Liver (tissue), 7 donors: ENCODE data around the gene SMIM45.

ENCODE experiments used
- DNase-seq: peaks from one replicate; pipeline ENCODE4 v3.0.0-alpha.2; 2017; ENCODE audit warnings: low spot score
- H3K27ac ChIP-seq, 2 donors: one replicate each; pipeline ENCODE4 v1.7.0; 2013; ENCODE audit warnings: inconsistent platforms in 2 of 2, low read length in 2 of 2, control low read depth in 1 of 2, low read depth in 1 of 2, mild to moderate bottlenecking in 1 of 2
- H3K27me3 ChIP-seq, 4 donors: one replicate each; pipeline versions ENCODE4 v1.6.1 to v1.7.0; 2013; ENCODE audit warnings: low read length in 3 of 4, inconsistent platforms in 1 of 4, mild to moderate bottlenecking in 1 of 4, moderate library complexity in 1 of 4; ENCODE audit not compliant: control insufficient read depth in 4 of 4, insufficient read depth in 4 of 4
- H3K36me3 ChIP-seq, 4 donors: one replicate each; pipeline versions ENCODE4 v1.6.1 to v1.7.0; 2013; ENCODE audit warnings: low read length in 3 of 4, mild to moderate bottlenecking in 3 of 4, low read depth in 1 of 4, moderate library complexity in 1 of 4; ENCODE audit not compliant: control insufficient read depth in 4 of 4, insufficient read depth in 3 of 4
- H3K4me1 ChIP-seq, 4 donors: one replicate each; pipeline versions ENCODE4 v1.6.1 to v1.7.0; 2013; ENCODE audit warnings: low read length in 3 of 4, mild to moderate bottlenecking in 3 of 4, moderate library complexity in 1 of 4; ENCODE audit not compliant: control insufficient read depth in 4 of 4, insufficient read depth in 4 of 4
- H3K4me3 ChIP-seq, 3 donors: one replicate each; pipeline versions ENCODE4 v1.6.1 to v1.7.0; 2013; ENCODE audit warnings: low read length in 3 of 3, control low read depth in 1 of 3, low read depth in 1 of 3, mild to moderate bottlenecking in 1 of 3
- H3K9ac ChIP-seq, 2 donors: one replicate each; pipeline ENCODE4 v1.7.0; 2013; ENCODE audit warnings: low read length in 2 of 2, mild to moderate bottlenecking in 2 of 2, moderate library complexity in 2 of 2, control low read depth in 1 of 2, low read depth in 1 of 2
- H3K9me3 ChIP-seq, 4 donors: one replicate each; pipeline versions ENCODE4 v1.6.1 to v1.7.0; 2013; ENCODE audit warnings: low read length in 3 of 4; ENCODE audit not compliant: control insufficient read depth in 4 of 4
- EGR1 ChIP-seq, 2 donors: IDR thresholded peaks; 2 replicates each; pipeline ENCODE4 v1.6.1; 2016 to 2018; ENCODE audit warnings: antibody characterized with exemption in 2 of 2, low read depth in 2 of 2
- FOXA1 ChIP-seq: IDR thresholded peaks from 2 replicates; pipeline ENCODE4 v1.6.1; 2016; ENCODE audit warnings: antibody characterized with exemption
- FOXA2 ChIP-seq: IDR thresholded peaks from 2 replicates; pipeline ENCODE4 v1.6.1; 2016; ENCODE audit warnings: antibody characterized with exemption
- GABPA ChIP-seq, 2 donors: IDR thresholded peaks in 1 of 2; conservative IDR thresholded peaks in 1 of 2; 2 replicates each; pipeline ENCODE4 v1.6.1; 2016; ENCODE audit warnings: antibody characterized with exemption in 2 of 2, mild to moderate bottlenecking in 1 of 2, moderate library complexity in 1 of 2
- HNF4A ChIP-seq, 2 donors: conservative IDR thresholded peaks; 2 replicates each; pipeline ENCODE4 v1.6.1; 2016; ENCODE audit warnings: antibody characterized with exemption in 2 of 2, mild to moderate bottlenecking in 2 of 2
- HNF4G ChIP-seq: IDR thresholded peaks from 2 replicates; pipeline ENCODE4 v1.6.1; 2016; ENCODE audit warnings: antibody characterized with exemption
- JUND ChIP-seq, 2 donors: IDR thresholded peaks; 2 replicates each; pipeline ENCODE4 v1.6.1; 2016; ENCODE audit warnings: antibody characterized with exemption in 2 of 2
- RAD21 ChIP-seq, 2 donors: IDR thresholded peaks; 2 replicates each; pipeline ENCODE4 v1.6.1; 2016; ENCODE audit warnings: antibody characterized with exemption in 2 of 2, mild to moderate bottlenecking in 2 of 2
- RXRA ChIP-seq, 2 donors: IDR thresholded peaks; 2 replicates each; pipeline ENCODE4 v1.6.1; 2017 to 2018; ENCODE audit warnings: antibody characterized with exemption in 2 of 2, mild to moderate bottlenecking in 1 of 2
- SP1 ChIP-seq: IDR thresholded peaks from 2 replicates; pipeline ENCODE4 v1.6.1; 2018; ENCODE audit warnings: antibody characterized with exemption, mild to moderate bottlenecking
- TAF1 ChIP-seq: conservative IDR thresholded peaks from 2 replicates; pipeline ENCODE4 v1.6.1; 2016; ENCODE audit warnings: antibody characterized with exemption, mild to moderate bottlenecking
- YY1 ChIP-seq: IDR thresholded peaks from 2 replicates; pipeline ENCODE4 v1.6.1; 2016; ENCODE audit warnings: antibody characterized with exemption, mild to moderate bottlenecking
- WGBS: extraction: QIAGEN DNeasy Blood & Tissue Kit; methylation state at CpG from one replicate; pipeline ENCODE4 v1.1.7; 2013; 5-methylcytosine and 5-hydroxymethylcytosine counted together
- TF ChIP-seq, protein P1 (sequence below): IDR thresholded peaks from 2 replicates; pipeline ENCODE4 v1.6.1; 2016; ENCODE audit warnings: antibody characterized with exemption, mild to moderate bottlenecking
- TF ChIP-seq, protein P2 (sequence below): IDR thresholded peaks from 2 replicates; pipeline ENCODE4 v1.6.1; 2016; ENCODE audit warnings: antibody characterized with exemption
- TF ChIP-seq, protein P3 (sequence below): IDR thresholded peaks from 2 replicates; pipeline ENCODE4 v1.6.1; 2016; ENCODE audit warnings: antibody characterized with exemption
- TF ChIP-seq, protein P4 (sequence below): IDR thresholded peaks from 2 replicates; pipeline ENCODE4 v1.6.1; 2016; ENCODE audit warnings: antibody characterized with exemption
- donor health status: healthy.
- donor health status: healthy.
- donor health status: healthy.
- donor health status: healthy.

The SMIM45 gene

DNA sequence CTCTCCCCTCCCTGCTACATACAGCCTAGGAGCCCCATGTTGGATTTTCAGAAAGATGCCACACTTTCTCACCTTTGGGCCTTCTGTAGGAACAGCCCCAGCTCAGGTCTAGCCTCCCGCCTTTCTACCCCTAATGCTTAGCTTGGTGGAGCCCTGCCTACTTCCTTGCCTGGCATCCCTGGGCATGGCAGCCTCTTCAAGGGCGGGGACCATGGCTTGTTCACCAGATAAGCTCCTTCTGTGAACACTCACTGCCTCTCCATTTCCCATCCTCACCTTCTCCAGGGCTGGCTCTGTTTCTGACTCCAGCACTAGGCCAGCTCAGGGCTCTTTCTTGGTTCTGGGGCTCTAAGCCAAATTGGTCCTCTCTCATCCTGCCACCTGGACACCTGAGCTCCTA lies 18.7 kb downstream of the SMIM45 start (continued):
- TF ChIP-seq, protein P1, sequence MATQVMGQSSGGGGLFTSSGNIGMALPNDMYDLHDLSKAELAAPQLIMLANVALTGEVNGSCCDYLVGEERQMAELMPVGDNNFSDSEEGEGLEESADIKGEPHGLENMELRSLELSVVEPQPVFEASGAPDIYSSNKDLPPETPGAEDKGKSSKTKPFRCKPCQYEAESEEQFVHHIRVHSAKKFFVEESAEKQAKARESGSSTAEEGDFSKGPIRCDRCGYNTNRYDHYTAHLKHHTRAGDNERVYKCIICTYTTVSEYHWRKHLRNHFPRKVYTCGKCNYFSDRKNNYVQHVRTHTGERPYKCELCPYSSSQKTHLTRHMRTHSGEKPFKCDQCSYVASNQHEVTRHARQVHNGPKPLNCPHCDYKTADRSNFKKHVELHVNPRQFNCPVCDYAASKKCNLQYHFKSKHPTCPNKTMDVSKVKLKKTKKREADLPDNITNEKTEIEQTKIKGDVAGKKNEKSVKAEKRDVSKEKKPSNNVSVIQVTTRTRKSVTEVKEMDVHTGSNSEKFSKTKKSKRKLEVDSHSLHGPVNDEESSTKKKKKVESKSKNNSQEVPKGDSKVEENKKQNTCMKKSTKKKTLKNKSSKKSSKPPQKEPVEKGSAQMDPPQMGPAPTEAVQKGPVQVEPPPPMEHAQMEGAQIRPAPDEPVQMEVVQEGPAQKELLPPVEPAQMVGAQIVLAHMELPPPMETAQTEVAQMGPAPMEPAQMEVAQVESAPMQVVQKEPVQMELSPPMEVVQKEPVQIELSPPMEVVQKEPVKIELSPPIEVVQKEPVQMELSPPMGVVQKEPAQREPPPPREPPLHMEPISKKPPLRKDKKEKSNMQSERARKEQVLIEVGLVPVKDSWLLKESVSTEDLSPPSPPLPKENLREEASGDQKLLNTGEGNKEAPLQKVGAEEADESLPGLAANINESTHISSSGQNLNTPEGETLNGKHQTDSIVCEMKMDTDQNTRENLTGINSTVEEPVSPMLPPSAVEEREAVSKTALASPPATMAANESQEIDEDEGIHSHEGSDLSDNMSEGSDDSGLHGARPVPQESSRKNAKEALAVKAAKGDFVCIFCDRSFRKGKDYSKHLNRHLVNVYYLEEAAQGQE: no peak
- no peak for TF ChIP-seq FOXA1
- no peak for TF ChIP-seq SP1
- no peak for TF ChIP-seq RAD21 (IDR thresholded peaks at IDR 0.05)

DNA sequence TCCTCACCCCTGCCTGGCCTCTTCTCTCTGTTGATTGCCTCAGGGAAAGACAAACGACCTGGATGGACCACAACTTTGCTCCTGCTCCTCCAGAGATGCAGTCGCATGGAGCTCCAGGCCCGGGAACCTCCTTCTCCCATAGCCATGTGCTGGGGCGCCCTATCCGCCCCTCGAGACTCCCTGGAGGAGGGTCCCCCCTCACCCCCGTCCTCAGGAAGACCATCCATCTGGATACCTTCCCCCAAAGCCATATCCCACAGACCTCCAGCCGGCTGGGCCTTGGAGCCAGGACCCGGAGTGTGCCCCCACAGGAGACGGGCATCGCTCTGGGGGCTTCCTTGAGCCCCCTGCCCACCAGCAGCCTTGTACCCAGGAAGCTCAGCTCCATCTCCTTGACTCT lies 19.5 kb downstream of the SMIM45 start:
- Histone ChIP-seq H3K9ac (no peak overlapping the region), H3K27me3 (no peaks in the 10 kb centered on the region), H3K4me3 (no peak overlapping the region), H3K9me3 (no peaks in the 10 kb centered on the region), H3K36me3 (no peaks in the 10 kb centered on the region), H3K4me1 (peaks cover 0 to 3% (median 1%) of the 10 kb centered on the region in 4 donors), H3K27ac (no peak overlapping the region)
- 85% methylated on average over 11 of the region's 11 CpGs for WGBS
- DNase-seq: no peak
- no peak for TF ChIP-seq SP1

DNA sequence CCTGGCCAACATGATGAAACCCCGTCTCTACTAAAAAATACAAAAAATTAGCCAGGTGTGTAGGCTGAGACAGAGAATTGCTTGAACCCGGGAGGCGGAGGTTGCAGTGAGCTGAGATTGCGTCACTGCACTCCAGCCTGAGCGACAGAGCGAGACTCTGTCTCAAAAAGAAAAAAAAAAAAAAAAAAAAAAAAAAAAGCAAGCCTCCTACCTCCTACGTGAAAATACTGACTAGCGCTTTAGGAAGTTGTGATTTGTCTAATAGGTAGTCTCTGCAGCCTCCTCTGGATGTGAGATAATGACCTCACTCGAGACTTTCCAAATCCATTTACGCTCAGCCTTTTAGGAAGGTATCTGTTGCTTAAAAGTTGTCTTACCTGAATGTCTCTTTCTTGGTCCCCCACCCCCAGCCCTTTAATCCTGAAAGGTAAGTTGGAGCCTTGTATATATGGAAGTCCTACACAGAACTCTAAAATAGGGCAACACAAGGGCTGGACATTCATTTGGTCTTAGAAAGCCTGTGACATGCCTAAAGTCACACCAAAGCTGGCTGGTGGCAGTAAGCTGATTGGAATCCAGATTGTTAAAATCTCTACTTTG lies 22.8 kb downstream of the SMIM45 start:
- no peak for DNase-seq
- no peaks in the 10 kb centered on the region for H3K36me3 ChIP-seq
- TF ChIP-seq, protein P2, sequence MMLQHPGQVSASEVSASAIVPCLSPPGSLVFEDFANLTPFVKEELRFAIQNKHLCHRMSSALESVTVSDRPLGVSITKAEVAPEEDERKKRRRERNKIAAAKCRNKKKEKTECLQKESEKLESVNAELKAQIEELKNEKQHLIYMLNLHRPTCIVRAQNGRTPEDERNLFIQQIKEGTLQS: no peak
- TF ChIP-seq HNF4G: no peak
- no peak for TF ChIP-seq HNF4A (conservative IDR thresholded peaks at IDR 0.05)
- TF ChIP-seq TAF1: no peak
- TF ChIP-seq, protein P3, sequence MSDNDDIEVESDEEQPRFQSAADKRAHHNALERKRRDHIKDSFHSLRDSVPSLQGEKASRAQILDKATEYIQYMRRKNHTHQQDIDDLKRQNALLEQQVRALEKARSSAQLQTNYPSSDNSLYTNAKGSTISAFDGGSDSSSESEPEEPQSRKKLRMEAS: no peak
- TF ChIP-seq FOXA2: no peak
- TF ChIP-seq, protein P4, sequence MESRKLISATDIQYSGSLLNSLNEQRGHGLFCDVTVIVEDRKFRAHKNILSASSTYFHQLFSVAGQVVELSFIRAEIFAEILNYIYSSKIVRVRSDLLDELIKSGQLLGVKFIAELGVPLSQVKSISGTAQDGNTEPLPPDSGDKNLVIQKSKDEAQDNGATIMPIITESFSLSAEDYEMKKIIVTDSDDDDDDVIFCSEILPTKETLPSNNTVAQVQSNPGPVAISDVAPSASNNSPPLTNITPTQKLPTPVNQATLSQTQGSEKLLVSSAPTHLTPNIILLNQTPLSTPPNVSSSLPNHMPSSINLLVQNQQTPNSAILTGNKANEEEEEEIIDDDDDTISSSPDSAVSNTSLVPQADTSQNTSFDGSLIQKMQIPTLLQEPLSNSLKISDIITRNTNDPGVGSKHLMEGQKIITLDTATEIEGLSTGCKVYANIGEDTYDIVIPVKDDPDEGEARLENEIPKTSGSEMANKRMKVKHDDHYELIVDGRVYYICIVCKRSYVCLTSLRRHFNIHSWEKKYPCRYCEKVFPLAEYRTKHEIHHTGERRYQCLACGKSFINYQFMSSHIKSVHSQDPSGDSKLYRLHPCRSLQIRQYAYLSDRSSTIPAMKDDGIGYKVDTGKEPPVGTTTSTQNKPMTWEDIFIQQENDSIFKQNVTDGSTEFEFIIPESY: no peak
- TF ChIP-seq RXRA (IDR thresholded peaks at IDR 0.05): no peak
- TF ChIP-seq EGR1 (IDR thresholded peaks at IDR 0.05; ENCODE audit: low read depth in 2 of 2): no peak
- no peak for TF ChIP-seq GABPA (IDR thresholded peaks at IDR 0.05 in 1 of 2, conservative IDR thresholded peaks at IDR 0.05 in 1 of 2)
- TF ChIP-seq YY1: no peak
- no peak for TF ChIP-seq JUND (IDR thresholded peaks at IDR 0.05)
- TF ChIP-seq SP1: no peak
- no peak overlapping the region for H3K27ac ChIP-seq
- WGBS: 59% methylated on average over 10 of the region's 10 CpGs
- H3K4me1 ChIP-seq: peaks cover 5 to 6% (median 6%) of the 10 kb centered on the region in 4 donors
- no peaks in the 10 kb centered on the region for H3K27me3 ChIP-seq
- H3K9me3 ChIP-seq: no peaks in the 10 kb centered on the region
- no peak overlapping the region for H3K9ac ChIP-seq
- H3K4me3 ChIP-seq: no peak overlapping the region
